Activated naive CD4-positive, alpha-beta T cell treated with anti-CD3 and anti-CD28 coated beads, Interleukin-2, amount 50 U/mL, for 72 hours (primary cell): ENCODE results near the gene ZBTB21. TPM values are rescaled to one million over a fixed set of nuclear protein-coding genes. Genes with fewer than 3 reads are reported as not detected.
A peak's percentile ranks its signal among the peaks of the same experiment; 100 is the strongest.

ENCODE experiments used
- ATAC-seq, 2 donors: fragments of 150-1000 bp; cut with Tn5 transposase; 2 replicates each; pipeline ENCODE4 v1.10.0; 2021; ENCODE audit warnings: mild to moderate bottlenecking in 2 of 2, moderate library complexity in 2 of 2
- DNase-seq, 2 donors: peaks; one replicate each; pipeline ENCODE4 v3.0.0; 2021 to 2022; ENCODE audit warnings: low spot score in 2 of 2
- H3K27ac Mint-ChIP-seq, 2 donors: one replicate each; pipeline ENCODE4 v1.8.0; 2022; ENCODE audit warnings: mild to moderate bottlenecking in 2 of 2, mixed read lengths in 2 of 2
- H3K36me3 Mint-ChIP-seq, 2 donors: one replicate each; pipeline ENCODE4 v1.8.0; 2022; ENCODE audit warnings: mixed read lengths in 2 of 2
- H3K9me3 Mint-ChIP-seq, 2 donors: one replicate each; pipeline ENCODE4 v1.8.0; 2022; ENCODE audit warnings: mixed read lengths in 2 of 2
- total RNA-seq, 2 donors: library from RNA; stranded (reverse); gene quantifications; one replicate each; pipeline ENCODE4 v1.2.3, GENCODE V29; 2022

Gene ZBTB21
- total RNA-seq, 2 donors from 2014 or later, result 28.6 to 61.0 TPM

DNA sequence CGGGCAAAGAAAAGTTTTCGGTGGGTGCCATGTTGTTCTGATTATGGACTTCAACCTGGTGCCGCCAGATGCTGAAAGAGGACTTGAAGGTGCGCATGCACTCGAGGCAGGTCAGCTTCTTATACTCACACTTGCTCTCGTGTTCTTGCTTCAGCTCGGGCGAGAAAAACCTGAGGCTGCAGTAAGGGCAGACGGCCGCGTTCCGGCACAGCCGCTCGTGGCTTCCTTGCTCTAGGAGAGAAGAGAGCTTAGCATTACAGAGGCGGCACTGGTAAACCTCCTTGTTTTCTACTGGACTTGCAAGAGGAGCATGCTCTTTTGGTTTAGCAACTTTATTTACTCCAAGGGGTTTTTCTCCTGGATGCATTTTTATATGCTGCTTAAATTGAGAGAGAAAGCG is 18.5 kb downstream of the ZBTB21 start:
- no peak for DNase-seq
- no peak for ATAC-seq
- Mint-ChIP-seq H3K36me3 (peaks cover 47 to 54% of the 10 kb centered on the region in 2 donors), H3K9me3 (peaks cover under 1 to 15% of the 10 kb centered on the region in 2 donors), H3K27ac (no peak overlapping the region)

DNA sequence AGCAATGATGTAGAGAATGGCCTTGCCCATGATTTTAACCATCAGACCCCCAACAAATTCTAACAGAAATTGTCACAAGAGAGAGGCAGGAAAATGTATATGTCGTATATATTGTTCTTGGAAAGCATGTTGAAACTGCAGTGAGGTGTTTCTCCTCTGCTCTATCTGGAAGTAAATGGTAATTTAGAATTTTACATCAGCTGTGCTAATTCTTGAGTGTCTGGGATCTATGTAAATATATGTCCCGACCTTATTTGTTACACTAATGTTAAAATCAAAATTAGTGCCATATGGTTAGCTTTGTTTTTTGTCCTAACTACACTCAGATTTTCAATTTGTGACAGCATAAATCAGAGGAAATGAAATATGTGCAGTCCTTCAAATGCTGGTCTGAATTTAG is 20.5 kb downstream of the ZBTB21 start:
- Mint-ChIP-seq H3K36me3 (peaks cover 29 to 35% of the 10 kb centered on the region in 2 donors), H3K9me3 (peaks cover 0 to under 1% of the 10 kb centered on the region in 2 donors), H3K27ac (no peak overlapping the region)
- DNase-seq (no peak), ATAC-seq (no peak)

DNA sequence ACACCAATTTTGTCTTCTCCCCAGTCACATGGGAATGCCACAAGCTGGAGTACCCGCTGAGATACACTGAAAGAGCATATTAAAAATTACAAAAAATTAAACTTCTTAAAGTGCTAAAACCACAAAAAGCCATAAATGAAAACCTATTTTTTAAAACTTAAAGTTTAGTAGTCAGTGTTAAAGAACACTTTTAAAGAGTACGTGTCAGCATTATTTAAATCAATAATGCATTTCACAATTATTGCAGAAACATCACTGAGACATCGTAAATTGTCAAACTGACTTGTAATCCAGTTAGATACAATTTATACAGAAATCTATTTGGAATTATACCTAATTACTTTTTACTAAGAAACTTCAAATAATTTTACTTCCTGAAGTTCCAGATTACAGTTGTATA is 22.9 kb downstream of the ZBTB21 start:
- Mint-ChIP-seq H3K9me3 (peaks cover 8 to 9% of the 10 kb centered on the region in 2 donors), H3K27ac (no peak overlapping the region), H3K36me3 (peaks cover 21 to 23% of the 10 kb centered on the region in 2 donors)
- ATAC-seq (no peak), DNase-seq (no peak)

DNA sequence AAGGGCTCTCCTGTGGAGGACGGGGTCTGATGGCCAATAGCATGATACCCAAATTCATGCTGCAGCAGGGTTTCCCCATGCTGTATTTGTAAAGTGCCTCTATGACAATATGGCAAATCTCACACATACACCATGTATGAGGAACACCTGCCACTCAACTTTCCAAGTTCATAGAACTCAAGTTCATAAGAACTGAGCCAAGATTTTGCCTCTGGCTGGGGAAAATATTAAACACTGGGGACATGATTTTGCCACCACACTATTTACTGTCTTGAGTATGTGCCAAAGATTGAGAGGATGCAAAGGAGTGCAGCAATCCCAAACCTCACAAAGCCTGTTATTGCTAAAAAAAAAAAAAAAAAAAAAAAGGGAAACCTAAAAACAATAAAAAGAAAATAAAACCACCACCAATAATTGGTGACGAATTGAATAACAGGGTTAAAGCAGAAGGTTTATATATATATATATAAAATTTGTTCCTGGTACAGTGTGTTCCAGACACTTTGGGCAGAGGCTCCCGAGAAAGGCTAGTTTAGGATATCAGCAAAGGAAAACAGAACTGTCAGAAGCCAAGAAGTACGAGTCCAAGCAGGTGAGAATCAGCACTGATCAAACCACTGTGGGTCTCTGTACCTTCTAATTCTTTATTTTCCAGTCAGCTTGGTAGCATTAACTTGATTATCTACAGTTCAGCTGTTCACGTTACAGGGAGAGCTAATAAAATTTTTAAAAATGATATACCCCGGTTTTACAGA is 24.3 kb downstream of the ZBTB21 start:
- peaks cover 10 to 11% of the 10 kb centered on the region in 2 donors for H3K9me3 Mint-ChIP-seq
- ATAC-seq, result no peak
- no peak for DNase-seq
- H3K36me3 Mint-ChIP-seq, result peaks cover 15 to 16% of the 10 kb centered on the region in 2 donors
- no peak overlapping the region for H3K27ac Mint-ChIP-seq

DNA sequence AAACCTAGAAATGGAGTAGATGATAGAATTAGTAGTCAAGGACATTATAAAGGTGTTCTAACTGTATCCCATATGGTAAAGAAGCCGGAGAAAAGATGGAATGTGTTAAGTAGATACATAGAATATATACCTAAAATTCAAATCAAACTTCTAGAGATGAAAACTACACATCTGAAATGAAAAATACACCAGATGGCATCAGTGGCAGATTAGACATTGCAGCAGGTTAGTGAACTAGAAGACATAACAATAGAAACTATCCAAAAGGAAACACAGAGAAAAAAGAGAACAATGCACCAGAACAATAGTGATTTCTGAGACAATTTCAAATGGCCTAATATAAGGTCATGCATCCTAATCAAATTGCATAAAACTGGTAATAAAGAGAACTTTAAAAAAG is 26.9 kb downstream of the ZBTB21 start:
- no peak overlapping the region for H3K27ac Mint-ChIP-seq
- ATAC-seq (no peak), DNase-seq (no peak)
- peaks cover 20 to 21% of the 10 kb centered on the region in 2 donors for H3K36me3 Mint-ChIP-seq
- H3K9me3 Mint-ChIP-seq, result peaks cover 11 to 19% of the 10 kb centered on the region in 2 donors

DNA sequence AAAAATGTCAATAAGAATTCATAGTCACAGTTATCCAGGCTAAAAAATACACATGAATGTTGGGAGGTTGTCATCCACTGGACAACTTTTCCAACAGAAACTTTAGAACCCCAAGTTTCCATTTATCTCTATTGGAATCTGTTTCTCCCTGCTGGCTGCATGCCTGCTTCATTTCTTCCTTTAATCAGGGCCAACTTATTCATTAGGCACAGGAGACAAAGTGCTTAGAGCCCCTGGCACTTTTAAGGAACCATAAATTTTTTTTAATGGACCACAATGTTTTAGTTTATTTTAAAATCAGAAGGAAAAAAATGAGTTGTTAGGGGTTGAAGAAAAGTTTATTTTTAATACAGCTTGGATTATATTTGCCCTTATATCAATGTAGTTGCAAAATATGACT is 29.6 kb downstream of the ZBTB21 start:
- no peak overlapping the region for H3K27ac Mint-ChIP-seq
- no peak for ATAC-seq
- H3K36me3 Mint-ChIP-seq, result peaks cover 20 to 21% of the 10 kb centered on the region in 2 donors
- DNase-seq, result no peak
- H3K9me3 Mint-ChIP-seq, result peaks cover 11 to 19% of the 10 kb centered on the region in 2 donors

DNA sequence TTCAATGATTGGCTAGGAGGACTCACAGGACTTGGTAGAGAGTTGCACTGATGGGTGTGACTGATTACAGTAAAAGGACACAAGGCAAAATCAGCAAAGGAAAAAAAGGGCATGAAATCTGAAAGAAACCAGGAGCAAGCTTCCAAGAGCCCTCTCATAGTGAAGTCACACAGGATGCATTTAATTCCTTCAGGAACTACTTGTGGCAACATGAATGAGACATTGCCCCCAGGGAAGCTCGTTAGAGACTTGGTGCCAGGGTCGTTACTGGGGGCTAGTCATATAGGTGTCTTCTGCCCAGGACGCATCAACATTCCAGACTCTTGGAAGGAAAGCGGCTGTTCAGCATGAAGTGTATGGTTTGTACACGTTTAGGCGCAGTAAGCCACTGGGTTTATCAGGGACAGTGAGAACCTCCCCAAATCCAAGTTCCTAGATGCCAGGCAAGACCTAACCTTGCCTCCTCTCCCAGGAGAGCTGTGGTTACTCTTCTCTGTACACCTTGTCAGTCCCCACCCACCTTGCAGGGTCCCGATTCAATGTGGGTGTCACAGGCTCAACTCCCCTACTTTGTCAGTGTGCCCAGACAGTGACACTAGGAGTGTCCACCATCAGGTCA is 30.3 kb downstream of the ZBTB21 start:
- DNase-seq, result no peak
- Mint-ChIP-seq H3K9me3 (peaks cover 11 to 19% of the 10 kb centered on the region in 2 donors), H3K27ac (no peak overlapping the region), H3K36me3 (peaks cover 20 to 21% of the 10 kb centered on the region in 2 donors)
- no peak for ATAC-seq

DNA sequence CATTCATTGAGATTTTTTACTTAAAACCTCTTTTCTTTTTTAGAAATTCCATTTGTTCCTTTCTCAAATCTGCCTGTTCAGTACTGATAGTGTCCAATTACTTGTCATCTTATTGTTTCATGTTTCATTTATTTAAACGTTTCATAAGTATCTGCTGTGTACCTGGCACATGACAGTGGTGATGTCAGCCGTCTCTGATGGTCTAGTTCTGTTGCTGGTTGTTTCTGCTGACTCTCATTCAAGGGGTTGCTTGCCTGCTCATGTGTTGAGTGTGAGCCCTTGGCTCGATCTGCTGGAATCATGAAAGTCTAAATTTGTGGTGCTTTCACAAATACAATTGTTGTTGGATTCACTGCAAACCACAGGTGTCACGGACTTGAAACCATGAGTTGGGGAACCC is 30.8 kb downstream of the ZBTB21 start:
- DNase-seq, result no peak
- Mint-ChIP-seq H3K9me3 (peaks cover 11 to 19% of the 10 kb centered on the region in 2 donors), H3K27ac (no peak overlapping the region), H3K36me3 (peaks cover 20 to 21% of the 10 kb centered on the region in 2 donors)
- ATAC-seq, result no peak

DNA sequence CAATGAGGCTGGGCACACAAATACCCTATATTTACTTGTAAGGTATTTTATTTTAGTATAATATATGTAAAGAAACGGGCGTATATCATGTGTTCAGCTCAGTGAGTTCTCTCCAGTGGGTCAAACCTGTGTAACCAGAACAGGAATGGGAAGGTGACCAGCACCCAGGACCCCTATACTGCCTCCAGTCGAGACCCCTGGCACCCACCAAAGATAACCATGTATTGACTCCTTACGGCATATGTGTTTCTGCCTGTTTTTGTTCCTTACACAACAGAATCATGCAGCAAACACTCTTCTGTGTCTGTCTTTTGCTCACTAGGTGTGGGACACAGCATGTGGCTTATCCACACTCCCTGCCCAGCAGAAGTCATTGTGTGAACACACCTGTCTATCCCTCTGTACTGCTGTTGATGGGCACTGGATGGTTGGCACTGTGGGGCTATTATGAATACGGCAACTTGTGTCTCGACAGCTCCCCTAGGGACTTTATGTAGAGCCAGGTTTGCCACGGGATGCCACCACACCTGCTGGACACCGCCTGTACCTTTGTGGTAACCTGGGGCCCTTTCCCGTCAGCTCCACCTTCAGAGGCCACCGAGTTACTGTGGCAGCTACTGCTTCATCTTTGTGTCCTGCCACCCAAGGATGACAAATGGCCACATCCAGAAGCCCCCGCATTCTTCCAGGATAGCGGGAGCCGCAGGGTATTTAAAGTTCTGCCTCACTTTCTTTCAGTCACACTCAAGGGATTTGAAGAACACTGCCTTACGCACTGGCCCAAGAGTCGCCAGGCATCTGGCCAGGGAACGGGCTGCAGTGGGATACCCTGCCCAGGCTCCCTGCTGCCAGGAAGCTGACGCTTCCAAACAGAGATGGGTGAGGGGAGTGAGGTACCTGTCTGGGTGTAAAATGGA is 32.9 kb downstream of the ZBTB21 start:
- H3K27ac Mint-ChIP-seq, result no peak overlapping the region
- ATAC-seq (no peak), DNase-seq (no peak)
- H3K36me3 Mint-ChIP-seq, result peaks cover 10 to 22% of the 10 kb centered on the region in 2 donors
- H3K9me3 Mint-ChIP-seq, result peaks cover 6 to 18% of the 10 kb centered on the region in 2 donors

DNA sequence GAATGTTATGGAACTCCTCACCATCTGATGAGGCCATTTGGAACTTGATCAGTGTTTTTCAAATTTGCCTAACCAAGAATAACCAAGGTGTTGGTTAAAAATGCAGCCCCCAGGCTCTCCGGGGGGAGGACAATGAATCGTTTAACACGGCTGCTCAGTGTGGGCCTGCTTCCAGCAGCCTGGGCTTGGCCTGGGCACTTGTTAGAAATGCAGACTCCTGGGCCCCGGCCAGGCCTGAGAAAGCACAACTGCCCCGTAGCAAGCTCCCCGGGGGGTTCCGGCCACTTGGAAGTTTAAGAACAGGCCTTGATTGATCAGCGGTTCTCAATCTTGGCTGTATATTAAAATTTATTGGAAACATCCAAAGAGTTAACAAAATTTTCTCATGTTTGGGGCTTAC is 33.5 kb downstream of the ZBTB21 start:
- H3K9me3 Mint-ChIP-seq, result peaks cover 5 to 17% of the 10 kb centered on the region in 2 donors
- ATAC-seq (no peak), DNase-seq (no peak)
- peaks cover 8 to 20% of the 10 kb centered on the region in 2 donors for H3K36me3 Mint-ChIP-seq
- H3K27ac Mint-ChIP-seq, result no peak overlapping the region

DNA sequence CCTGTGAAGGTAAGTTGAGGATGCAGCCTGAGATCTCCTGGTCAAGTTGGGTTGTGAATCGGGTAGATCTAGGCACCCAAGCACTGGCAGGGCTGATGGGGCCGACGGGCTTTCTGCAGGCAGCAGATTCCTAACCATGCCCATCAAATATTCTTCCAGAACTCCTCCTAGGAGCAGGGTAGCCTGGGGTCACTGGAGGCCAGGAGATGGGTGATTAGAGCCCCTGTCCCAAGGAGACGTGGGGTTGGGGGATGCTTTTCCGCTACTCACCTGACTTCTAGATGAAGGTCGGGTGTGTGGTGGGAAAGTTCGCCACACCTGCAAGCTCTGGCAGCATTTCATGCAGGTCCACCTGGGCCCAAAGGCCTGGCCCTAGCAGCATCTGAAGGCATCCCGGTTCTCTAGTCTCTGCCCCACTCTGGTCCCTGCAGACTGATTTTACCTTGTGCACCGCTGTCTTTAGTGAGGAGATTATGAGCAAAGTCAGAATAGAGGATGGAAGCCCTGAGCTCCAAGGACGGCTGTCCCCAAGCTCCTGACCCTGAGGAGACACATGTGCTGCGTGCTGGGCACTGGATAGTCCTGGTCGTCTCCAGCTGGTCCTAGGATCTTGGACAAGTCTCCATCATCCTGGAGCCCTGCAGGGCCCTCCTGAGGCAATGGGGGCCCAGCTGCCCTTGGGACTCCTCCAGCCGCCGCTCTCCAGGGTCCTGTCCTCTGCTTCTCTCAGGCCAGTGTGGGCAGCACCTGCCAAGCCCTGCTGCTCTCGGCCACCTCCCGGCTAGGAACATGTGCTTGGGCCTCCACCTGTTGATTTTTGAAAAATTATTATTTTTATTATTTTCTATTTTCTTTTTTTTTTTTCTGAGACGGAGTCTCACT is 34.5 kb downstream of the ZBTB21 start:
- Mint-ChIP-seq H3K27ac (no peak overlapping the region), H3K36me3 (peaks cover 8 to 20% of the 10 kb centered on the region in 2 donors), H3K9me3 (peaks cover 5 to 17% of the 10 kb centered on the region in 2 donors)
- DNase-seq (no peak), ATAC-seq (no peak)

DNA sequence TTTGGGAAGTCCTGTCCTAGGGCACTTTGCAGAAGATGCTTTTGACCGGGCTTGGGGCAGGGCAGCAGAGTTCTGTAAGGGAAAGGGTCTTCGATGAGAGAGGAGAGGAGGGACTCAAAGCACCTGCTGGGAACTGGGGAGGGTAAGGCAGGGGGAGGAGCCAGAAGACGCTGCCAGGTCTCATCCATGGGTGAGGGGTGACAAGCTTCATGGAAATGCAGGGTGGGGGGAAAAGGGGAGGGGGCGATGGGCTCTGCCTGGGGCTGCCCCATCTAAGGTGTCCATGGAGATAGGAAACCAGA is 35.5 kb downstream of the ZBTB21 start:
- H3K27ac Mint-ChIP-seq, result peak overlapping the region in 1 of 2 donors; percentile 81
- peaks cover 5 to 16% of the 10 kb centered on the region in 2 donors for H3K9me3 Mint-ChIP-seq
- ATAC-seq, result no peak
- DNase-seq, result peak in 1 of 2 donors; percentile 11
- H3K36me3 Mint-ChIP-seq, result peaks cover 8 to 20% of the 10 kb centered on the region in 2 donors

DNA sequence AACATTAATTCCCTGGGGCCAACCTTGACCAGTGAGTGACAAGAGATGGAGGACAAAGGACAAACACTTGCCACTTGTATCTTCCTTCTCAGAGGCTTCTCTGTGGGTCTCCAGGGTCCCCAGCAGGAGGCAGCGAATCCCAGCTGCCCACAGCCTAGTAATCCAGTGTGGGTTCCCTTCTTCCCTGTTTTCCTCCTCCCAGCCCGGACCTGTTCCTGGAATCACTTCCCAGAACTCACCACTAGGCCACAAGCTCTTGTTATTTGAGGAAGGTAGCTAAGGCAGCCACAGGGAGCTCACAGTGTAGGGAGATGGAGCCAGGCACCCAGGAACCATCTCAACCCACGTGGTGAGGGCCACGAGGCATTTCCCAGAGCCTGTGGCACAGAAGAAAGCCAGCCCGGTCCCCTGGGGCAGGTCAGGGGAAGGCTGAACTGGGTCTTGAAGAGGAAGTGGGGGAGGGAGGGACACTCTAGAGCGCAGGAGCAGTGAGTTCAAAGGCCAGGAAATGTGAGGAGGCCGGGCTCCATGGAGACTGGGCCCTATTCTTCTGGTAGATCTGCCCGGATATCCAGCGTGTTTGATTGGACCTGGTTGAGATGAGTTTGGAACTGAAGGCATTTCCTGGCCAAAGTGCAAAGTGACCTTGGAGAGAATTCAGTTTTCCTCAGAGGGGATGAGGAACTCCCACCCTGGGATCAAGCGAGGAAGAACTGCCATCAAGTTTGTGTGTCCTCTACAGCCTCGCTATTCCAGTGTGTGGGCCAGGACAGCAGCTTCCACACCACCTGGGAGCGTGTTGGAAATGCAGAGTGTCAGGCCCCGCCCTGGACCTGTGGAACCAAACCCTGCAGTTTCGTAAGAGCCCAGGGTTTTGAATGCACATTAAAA is 36.1 kb downstream of the ZBTB21 start:
- Mint-ChIP-seq H3K9me3 (peaks cover 5 to 10% of the 10 kb centered on the region in 2 donors), H3K27ac (peak overlapping the region; percentile 75 to 81), H3K36me3 (peaks cover 2 to 14% of the 10 kb centered on the region in 2 donors)
- DNase-seq, result peak in 1 of 2 donors; percentile 55
- ATAC-seq, result peak; percentile 40 to 82

DNA sequence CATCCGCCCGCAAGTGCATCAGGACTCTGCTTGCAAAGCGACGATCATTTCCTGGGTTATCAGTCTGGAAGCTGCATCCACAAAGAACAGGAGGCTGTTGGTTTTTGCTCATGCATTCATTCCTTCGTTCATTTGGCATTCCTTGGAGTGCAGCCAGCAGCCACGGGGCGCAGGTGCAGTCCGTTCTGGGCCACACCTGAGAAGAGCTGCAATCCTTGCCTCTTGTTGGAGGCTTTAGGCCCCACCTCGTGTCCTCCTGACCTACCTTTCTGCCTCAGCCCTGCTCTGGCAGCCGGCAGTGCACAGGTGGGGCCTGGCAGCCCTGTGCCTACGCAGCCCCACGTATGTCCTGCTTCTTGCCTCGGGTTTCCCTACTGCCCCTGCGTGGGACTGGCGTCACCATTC is 36.7 kb downstream of the ZBTB21 start:
- DNase-seq (peak in 1 of 2 donors; percentile 34), ATAC-seq (no peak)
- peaks cover 0 to 12% of the 10 kb centered on the region in 2 donors for H3K36me3 Mint-ChIP-seq
- peaks cover 5 to 8% of the 10 kb centered on the region in 2 donors for H3K9me3 Mint-ChIP-seq
- H3K27ac Mint-ChIP-seq, result peak overlapping the region in 1 of 2 donors; percentile 81

DNA sequence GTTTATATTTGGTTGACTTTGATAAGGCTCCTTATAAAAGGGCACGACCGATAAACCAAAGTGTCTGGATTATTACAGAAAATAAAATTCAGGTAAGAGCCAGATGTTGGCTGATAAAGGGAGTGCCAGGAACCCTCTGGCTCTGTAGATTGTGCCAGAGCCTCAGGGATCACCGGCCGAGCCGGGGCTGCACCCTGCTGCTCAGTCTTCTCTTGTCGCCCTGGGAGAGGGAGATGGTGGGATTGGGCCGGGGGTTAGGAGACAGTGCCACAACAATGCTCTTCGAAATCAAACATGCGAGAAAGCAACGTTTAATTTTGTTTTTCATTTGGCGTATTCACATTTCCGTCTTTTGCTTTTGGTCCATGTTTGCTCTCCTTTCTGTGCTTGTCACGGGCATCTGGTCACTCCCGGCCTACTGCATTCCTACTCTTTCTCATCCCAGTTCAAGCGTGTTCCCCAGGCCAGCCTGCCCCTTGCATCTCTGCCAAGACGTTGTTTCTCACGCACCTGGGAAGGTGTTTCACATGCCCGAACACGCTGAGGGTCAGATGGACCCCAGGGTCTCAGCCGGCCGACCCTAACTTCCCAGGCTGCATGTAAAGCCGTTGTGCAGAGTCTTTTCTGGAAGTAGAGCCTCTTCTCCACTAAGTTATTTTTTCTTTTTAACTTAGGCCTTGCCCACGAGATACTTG is 37.5 kb downstream of the ZBTB21 start:
- peaks cover 5 to 8% of the 10 kb centered on the region in 2 donors for H3K9me3 Mint-ChIP-seq
- DNase-seq (no peak), ATAC-seq (no peak)
- H3K36me3 Mint-ChIP-seq, result peaks cover 0 to 12% of the 10 kb centered on the region in 2 donors
- peak overlapping the region in 1 of 2 donors; percentile 81 for H3K27ac Mint-ChIP-seq
